ACHN (cell line): ENCODE data around the gene FCRL3.
"Not testable (repeated sequence)": the region's sequence is repeated elsewhere in the genome, so short reads cannot be mapped to it uniquely, and the experiment has no call there.

Source experiments
- DNase-seq: peaks from one replicate; pipeline ENCODE4 v3.0.0-alpha.2; 2015
- in situ Hi-C: cut with HindIII; loops from 2 replicates; pipeline ENCODE4 v1.10.0; 2017; ENCODE audit warnings: low sequenced_read_pairs, low pct_ligation_motif_present, low pct_unique_long_range_greater_than_20kb

FCRL3 gene

GRCh38 chr1:157700732-157701131 is at the start of gene FCRL3:
Gene FCRL3 (minus strand): TSS chr1:157700769. CDS start chr1:157700489, 280 bp downstream.
- DNase-seq, result no peak
- in situ Hi-C loops, result no loop called here

GRCh38 chr1:157748262-157748817 is 47.8 kb upstream of the FCRL3 start:
- no peak for DNase-seq
- in situ Hi-C loops, result no loop called here

GRCh38 chr1:157739229-157739901 is 38.8 kb upstream of the FCRL3 start:
- no peak for DNase-seq
- in situ Hi-C loops, result no loop called here

GRCh38 chr1:157735991-157736390 is 35.4 kb upstream of the FCRL3 start:
- in situ Hi-C loops, DNase-seq: not testable (repeated sequence)

GRCh38 chr1:157734321-157734720 is 33.8 kb upstream of the FCRL3 start:
- no peak for DNase-seq
- in situ Hi-C loops, result no loop called here

GRCh38 chr1:157732755-157733154 is 32.2 kb upstream of the FCRL3 start:
- no peak for DNase-seq
- in situ Hi-C loops, result no loop called here

GRCh38 chr1:157725221-157725577 is 24.6 kb upstream of the FCRL3 start:
- in situ Hi-C loops, result no loop called here
- no peak for DNase-seq

GRCh38 chr1:157724537-157725220 is 24.1 kb upstream of the FCRL3 start:
- no peak for DNase-seq
- in situ Hi-C loops, result no loop called here

GRCh38 chr1:157723157-157723556 is 22.6 kb upstream of the FCRL3 start:
- in situ Hi-C loops, result no loop called here
- DNase-seq, result no peak

- in situ Hi-C loops, result no loop called here
- DNase-seq, result no peak
These were observed 21.4 kb upstream of the FCRL3 start for GRCh38 chr1:157721985-157722384.

GRCh38 chr1:157715736-157716135 is 15.2 kb upstream of the FCRL3 start:
- DNase-seq, result no peak
- in situ Hi-C loops, result no loop called here

GRCh38 chr1:157711802-157712201 is 11.2 kb upstream of the FCRL3 start:
- in situ Hi-C loops, result no loop called here
- DNase-seq, result no peak

GRCh38 chr1:157704878-157705277 is 4.3 kb upstream of the FCRL3 start:
- no peak for DNase-seq
- in situ Hi-C loops, result no loop called here

- DNase-seq, result no peak
- in situ Hi-C loops, result no loop called here
These were observed 3.4 kb upstream of the FCRL3 start for GRCh38 chr1:157703981-157704380.

- no peak for DNase-seq
- in situ Hi-C loops, result no loop called here
These were observed 1.8 kb upstream of the FCRL3 start for GRCh38 chr1:157702308-157702825.

GRCh38 chr1:157700305-157700704 is 264 bp downstream of the FCRL3 start:
- DNase-seq, result no peak
- in situ Hi-C loops, result no loop called here

GRCh38 chr1:157697781-157698569 is 2.6 kb downstream of the FCRL3 start:
- no peak for DNase-seq
- in situ Hi-C loops, result no loop called here

- no peak for DNase-seq
- in situ Hi-C loops, result no loop called here
These were observed 3.5 kb downstream of the FCRL3 start for GRCh38 chr1:157696966-157697628.

GRCh38 chr1:157695417-157695816 is 5.2 kb downstream of the FCRL3 start:
- no peak for DNase-seq
- in situ Hi-C loops, result no loop called here
